GM18505 (cell line): ENCODE data around the gene PITPNC1.

Experiments
- ATAC-seq: cut with Tn5 transposase; IDR thresholded peaks from one replicate; pipeline ENCODE4 v1.9.1; 2021; ENCODE audit not compliant: unreplicated experiment
- POLR2A ChIP-seq: IDR thresholded peaks from 4 replicates; pipeline ENCODE4 v1.6.1; 2011; ENCODE audit warnings: borderline replicate concordance; ENCODE audit not compliant: insufficient read depth, insufficient read length; ENCODE audit errors: extremely low read depth

The PITPNC1 gene

GRCh38 chr17:67359960-67360791 is 16.9 kb upstream of the PITPNC1 start:
- ATAC-seq, result no peak
- TF ChIP-seq POLR2A, result no peak

GRCh38 chr17:67360880-67361279 is 16.2 kb upstream of the PITPNC1 start:
- TF ChIP-seq POLR2A, result no peak
- ATAC-seq, result no peak

GRCh38 chr17:67362173-67362572 is 14.9 kb upstream of the PITPNC1 start:
- no peak for ATAC-seq
- no peak for TF ChIP-seq POLR2A

GRCh38 chr17:67364847-67365737 is 12.0 kb upstream of the PITPNC1 start:
- no peak for ATAC-seq
- TF ChIP-seq POLR2A, result no peak

- peak; percentile 3 for ATAC-seq
- no peak for TF ChIP-seq POLR2A
Measured at GRCh38 chr17:67365738-67366192, 11.3 kb upstream of the PITPNC1 start.

- TF ChIP-seq POLR2A, result peak; percentile 91
- ATAC-seq, result peak; percentile 77
Measured at GRCh38 chr17:67366193-67367157, 10.6 kb upstream of the PITPNC1 start, which contains the start of gene PSMD12. TSS of gene PSMD12 (minus strand) at chr17:67366577. CDS start at chr17:67366519, 58 bp downstream.

GRCh38 chr17:67369676-67370075 is 7.4 kb upstream of the PITPNC1 start:
- no peak for ATAC-seq
- no peak for TF ChIP-seq POLR2A

GRCh38 chr17:67372751-67373150 is 4.3 kb upstream of the PITPNC1 start:
- TF ChIP-seq POLR2A, result no peak
- ATAC-seq, result no peak

- ATAC-seq, result no peak
- no peak for TF ChIP-seq POLR2A
Measured at GRCh38 chr17:67374329-67375053, 2.6 kb upstream of the PITPNC1 start.

- TF ChIP-seq POLR2A, result no peak
- no peak for ATAC-seq
Measured at GRCh38 chr17:67375054-67375427, 2.0 kb upstream of the PITPNC1 start.

- TF ChIP-seq POLR2A, result no peak
- ATAC-seq, result no peak
Measured at GRCh38 chr17:67375716-67376115, 1.4 kb upstream of the PITPNC1 start.

GRCh38 chr17:67376415-67376736 is 705 bp upstream of the PITPNC1 start:
- ATAC-seq, result no peak
- TF ChIP-seq POLR2A, result no peak
